HFFc6 (cell line): ENCODE results near the gene PRDM7. TPM values are rescaled to one million over a fixed set of nuclear protein-coding genes. Genes with fewer than 3 reads are reported as not detected.

Source experiments
- DNase-seq: peaks from one replicate; pipeline ENCODE4 v3.0.0-alpha.2; 2018
- H3K27ac Mint-ChIP-seq: 2 replicates; pipeline ENCODE4 v1.8.0; 2020; ENCODE audit warnings: mild to moderate bottlenecking, mixed read lengths
- H3K27me3 Mint-ChIP-seq: 2 replicates; pipeline ENCODE4 v1.8.0; 2021; ENCODE audit warnings: mild to moderate bottlenecking, moderate library complexity, mixed read lengths; ENCODE audit not compliant: insufficient read depth
- H3K36me3 Mint-ChIP-seq: 2 replicates; pipeline ENCODE4 v1.8.0; 2021; ENCODE audit warnings: low read depth, mixed read lengths
- H3K4me1 Mint-ChIP-seq: 2 replicates; pipeline ENCODE4 v1.8.0; 2020; ENCODE audit warnings: low read depth, mixed read lengths
- H3K4me3 Mint-ChIP-seq: 2 replicates; pipeline ENCODE4 v1.8.0; 2020; ENCODE audit warnings: mild to moderate bottlenecking, moderate library complexity, mixed read lengths
- H3K9me3 Mint-ChIP-seq: 2 replicates; pipeline ENCODE4 v1.8.0; 2020; ENCODE audit warnings: mild to moderate bottlenecking, mixed read lengths
- CTCF ChIP-seq: fragments of 200-600 bp; sonication (generic); IDR thresholded peaks from 2 replicates; pipeline ENCODE4 v1.5.0; 2021; ENCODE audit warnings: antibody characterized with exemption, mild to moderate bottlenecking
- total RNA-seq, 6 experiments: library from RNA; stranded (reverse); fragmentation: NEBNext Ultra II Directional; extraction: Animal tissue kit (Norgen Biotek cat#: 25700); gene quantifications; 2 replicates in 1 of 6; 3 replicates in 5 of 6; pipeline ENCODE4 v1.2.3, GENCODE V29; 2021

Gene PRDM7
- total RNA-seq, 6 experiments from 2014 or later: not detected

- Mint-ChIP-seq H3K36me3 (peaks cover 24% of the 10 kb centered on the region), H3K9me3 (no peaks in the 10 kb centered on the region)
Observed at GRCh38 chr16:90040152-90041023, 36.7 kb downstream of the PRDM7 start.

GRCh38 chr16:90037276-90037675 is 39.9 kb downstream of the PRDM7 start:
- H3K27ac Mint-ChIP-seq: no peak overlapping the region
- no peak overlapping the region for H3K4me3 Mint-ChIP-seq
- peaks cover 34% of the 10 kb centered on the region for H3K36me3 Mint-ChIP-seq
- peaks cover 3% of the 10 kb centered on the region for H3K9me3 Mint-ChIP-seq
- H3K27me3 Mint-ChIP-seq: peaks cover 6% of the 10 kb centered on the region
- peaks cover 3% of the 10 kb centered on the region; the same call in 1 of the 2 replicates for H3K4me1 Mint-ChIP-seq
- DNase-seq: no peak
- TF ChIP-seq CTCF: no peak

More at GRCh38 chr16:90040152-90041023, 36.7 kb downstream of the PRDM7 start:
- H3K27ac Mint-ChIP-seq: no peak overlapping the region
- H3K4me3 Mint-ChIP-seq: no peak overlapping the region
- no peak for TF ChIP-seq CTCF
- H3K27me3 Mint-ChIP-seq: no peaks in the 10 kb centered on the region; the same call in none of the 2 replicates
- DNase-seq: no peak
- H3K4me1 Mint-ChIP-seq: no peaks in the 10 kb centered on the region

GRCh38 chr16:90035902-90036301 is 41.2 kb downstream of the PRDM7 start:
- no peak for DNase-seq
- Mint-ChIP-seq H3K4me3 (no peak overlapping the region), H3K27me3 (peaks cover 19% of the 10 kb centered on the region), H3K9me3 (peaks cover 16% of the 10 kb centered on the region), H3K4me1 (peaks cover 11% of the 10 kb centered on the region; the same call in 1 of the 2 replicates), H3K27ac (no peak overlapping the region), H3K36me3 (peaks cover 45% of the 10 kb centered on the region)
- TF ChIP-seq CTCF: no peak

DNA sequence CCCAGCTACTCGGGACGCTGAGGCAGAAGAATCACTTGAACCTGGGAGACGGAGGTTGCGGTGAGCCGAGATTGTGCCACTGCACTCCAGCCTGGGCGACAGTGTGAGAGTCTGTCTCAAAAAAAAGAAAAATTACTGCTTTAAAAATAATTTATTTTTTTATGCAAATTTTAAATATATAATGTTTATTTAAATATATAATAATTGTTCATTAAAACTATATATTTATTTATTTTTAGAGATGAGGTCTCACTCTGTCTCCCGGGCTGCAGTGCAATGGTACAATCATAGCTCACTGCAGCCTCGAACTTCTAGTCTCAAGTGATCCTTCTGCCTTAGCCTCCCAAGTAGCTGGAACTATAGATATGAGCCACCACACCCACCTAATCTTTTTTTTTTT is 42.6 kb downstream of the PRDM7 start:
- Mint-ChIP-seq H3K4me1 (peaks cover 11% of the 10 kb centered on the region; the same call in 1 of the 2 replicates), H3K4me3 (no peak overlapping the region), H3K27me3 (peaks cover 19% of the 10 kb centered on the region), H3K9me3 (peaks cover 16% of the 10 kb centered on the region), H3K27ac (no peak overlapping the region), H3K36me3 (peaks cover 47% of the 10 kb centered on the region)
- no peak for DNase-seq
- TF ChIP-seq CTCF: no peak

DNA sequence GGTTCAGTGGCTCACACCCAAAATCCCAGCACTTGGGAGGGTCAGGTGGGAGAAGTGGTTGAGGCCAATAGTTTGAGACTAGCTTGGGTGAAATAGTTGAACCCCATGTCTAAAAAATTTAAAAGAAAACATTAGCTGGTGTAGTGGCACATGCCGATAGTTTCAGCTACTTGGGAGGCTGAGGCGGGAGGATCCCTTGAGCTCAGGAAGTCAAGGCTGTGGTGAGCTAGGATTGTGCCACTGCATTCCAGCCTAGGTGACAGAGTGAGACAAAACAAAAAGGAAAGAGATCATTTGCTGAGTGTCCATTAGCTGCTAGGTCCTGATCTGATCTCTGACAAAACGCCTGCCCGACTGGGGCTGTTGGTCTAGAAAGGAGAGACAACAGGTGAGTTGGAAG is 43.7 kb downstream of the PRDM7 start:
- Mint-ChIP-seq H3K27me3 (peaks cover 19% of the 10 kb centered on the region), H3K36me3 (peaks cover 45% of the 10 kb centered on the region), H3K9me3 (peaks cover 16% of the 10 kb centered on the region), H3K4me1 (peaks cover 11% of the 10 kb centered on the region; the same call in 1 of the 2 replicates), H3K4me3 (no peak overlapping the region), H3K27ac (no peak overlapping the region)
- no peak for DNase-seq
- TF ChIP-seq CTCF: no peak
